Ovary (tissue), 9 donors: ENCODE data around the gene VKORC1L1. TPM values are rescaled to one million over a fixed set of nuclear protein-coding genes. Genes with fewer than 3 reads are reported as not detected.
"Not testable (repeated sequence)": the region's sequence is repeated elsewhere in the genome, so short reads cannot be mapped to it uniquely, and the experiment has no call there.

Experiments used
- DNase-seq, 5 donors: peaks; one replicate each; pipeline ENCODE4 v3.0.0-alpha.2; 2019 to 2020
- H3K27ac ChIP-seq, 2 donors: fragments of 200-600 bp; one replicate each; pipeline versions ENCODE4 v1.5.1 to v1.8.0; 2019 to 2022
- H3K27me3 ChIP-seq: fragments of 200-600 bp; one replicate; pipeline ENCODE4 v1.8.0; 2022
- H3K36me3 ChIP-seq: fragments of 200-600 bp; sonication (generic); one replicate; pipeline ENCODE4 v1.5.1; 2019
- H3K4me1 ChIP-seq: one replicate; pipeline ENCODE4 v1.8.1; 2013; ENCODE audit warnings: mild to moderate bottlenecking, moderate library complexity; ENCODE audit not compliant: insufficient read depth
- H3K4me3 ChIP-seq: fragments of 200-600 bp; sonication (generic); one replicate; pipeline ENCODE4 v1.5.1; 2017
- H3K9me3 ChIP-seq, 2 donors: fragments of 200-600 bp in 1 of 2; sonication (generic) in 1 of 2; one replicate each; pipeline versions ENCODE4 v1.5.1 to v1.8.1; 2013 to 2019; ENCODE audit warnings: mild to moderate bottlenecking in 1 of 2, moderate library complexity in 1 of 2
- EP300 ChIP-seq: sonication (generic); formaldehyde crosslinking; IDR thresholded peaks from one replicate; pipeline ENCODE4 v1.6.1; 2017; ENCODE audit warnings: antibody characterized with exemption
- POLR2A ChIP-seq: fragments of 450-650 bp; IDR thresholded peaks from one replicate; pipeline ENCODE4 v1.6.1; 2017; ENCODE audit warnings: antibody characterized with exemption, mild to moderate bottlenecking, moderate library complexity
- WGBS, 3 donors: extraction: QIAGEN DNeasy Blood & Tissue Kit in 1 of 3; methylation state at CpG; one replicate each; pipeline versions ENCODE4 v1.1.5 to v1.1.7; 2013 to 2017; 5-methylcytosine and 5-hydroxymethylcytosine counted together
- intact Hi-C, 4 donors: fragments of 100-400 bp; cut with DNase I; formaldehyde crosslinking; loops; one replicate each; pipeline versions ENCODE4 v1.11.0 to v1.15.1; 2022 to 2023
- polyA plus RNA-seq, 2 donors: library from polyadenylated mRNA; stranded (reverse); fragments of 200-250 nt in 1 of 2; fragments of 350-450 nt in 1 of 2; fragmentation: Illumina TruSeq in 1 of 2; extraction: RNeasy Lipid Tissue Mini Kit (QIAGEN cat#74804) in 1 of 2; gene quantifications; one replicate each; pipeline ENCODE4 v1.2.3, GENCODE V29; 2013 to 2014
- total RNA-seq, 7 donors: library from RNA; depleted of rRNA in 2 of 7; stranded (reverse); fragments of >200 nt in 2 of 7; fragmentation: NEBNext Ultra II Directional in 3 of 7; extraction: Animal tissue kit (Norgen Biotek cat#: 25700) in 3 of 7; gene quantifications; one replicate each; pipeline versions ENCODE4 v1.1.0 to v1.2.4, GENCODE V29; 2016 to 2023
- TF ChIP-seq, protein P1 (sequence below), 3 donors: fragments of 450-650 bp in 2 of 3; fragments of 200-600 bp in 1 of 3; IDR thresholded peaks; one replicate each; pipeline versions ENCODE4 v1.5.1 to v1.8.0; 2016 to 2022; ENCODE audit warnings: antibody characterized with exemption in 3 of 3, mild to moderate bottlenecking in 1 of 3
- donor health status: DM: no; HTN: no; CAD: no; lungs with moderate emphysema.
- donor health status: DM: no; HTN: no; CAD: no.
- donor health status: Bipolar disorder and iron deficiency.
- donor health status: DM: yes; HTN: yes; CAD: no.
- donor health status: DM: no; HTN: no; CAD: no.
- donor health status: DM: yes; HTN: yes; CAD: no.

The VKORC1L1 gene
- total and polyA plus RNA-seq, 9 donors: 11.8 to 38.0 (median 24.8) TPM

- no peak overlapping the region for H3K4me3 ChIP-seq
- intact Hi-C loops: no loop called here
- H3K9me3 ChIP-seq: no peaks in the 10 kb centered on the region
- no peak for DNase-seq
- H3K36me3 ChIP-seq: no peaks in the 10 kb centered on the region
- no peaks in the 10 kb centered on the region for H3K27me3 ChIP-seq
- no peak overlapping the region for H3K27ac ChIP-seq
- peaks cover 4% of the 10 kb centered on the region for H3K4me1 ChIP-seq
- 83 to 91% (median 86%) methylated on average over 4 of the region's 4 CpGs for WGBS, 3 donors
- TF ChIP-seq EP300 (no peak), POLR2A (no peak)
- TF ChIP-seq, protein P1, sequence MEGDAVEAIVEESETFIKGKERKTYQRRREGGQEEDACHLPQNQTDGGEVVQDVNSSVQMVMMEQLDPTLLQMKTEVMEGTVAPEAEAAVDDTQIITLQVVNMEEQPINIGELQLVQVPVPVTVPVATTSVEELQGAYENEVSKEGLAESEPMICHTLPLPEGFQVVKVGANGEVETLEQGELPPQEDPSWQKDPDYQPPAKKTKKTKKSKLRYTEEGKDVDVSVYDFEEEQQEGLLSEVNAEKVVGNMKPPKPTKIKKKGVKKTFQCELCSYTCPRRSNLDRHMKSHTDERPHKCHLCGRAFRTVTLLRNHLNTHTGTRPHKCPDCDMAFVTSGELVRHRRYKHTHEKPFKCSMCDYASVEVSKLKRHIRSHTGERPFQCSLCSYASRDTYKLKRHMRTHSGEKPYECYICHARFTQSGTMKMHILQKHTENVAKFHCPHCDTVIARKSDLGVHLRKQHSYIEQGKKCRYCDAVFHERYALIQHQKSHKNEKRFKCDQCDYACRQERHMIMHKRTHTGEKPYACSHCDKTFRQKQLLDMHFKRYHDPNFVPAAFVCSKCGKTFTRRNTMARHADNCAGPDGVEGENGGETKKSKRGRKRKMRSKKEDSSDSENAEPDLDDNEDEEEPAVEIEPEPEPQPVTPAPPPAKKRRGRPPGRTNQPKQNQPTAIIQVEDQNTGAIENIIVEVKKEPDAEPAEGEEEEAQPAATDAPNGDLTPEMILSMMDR (IDR thresholded peaks at IDR 0.05): no peak
Observed at GRCh38 chr7:65931685-65932084, 58.8 kb downstream of the VKORC1L1 start.

GRCh38 chr7:65937296-65937695, 64.4 kb downstream of the VKORC1L1 start:
- intact Hi-C loops: no loop called here
- no peak overlapping the region for H3K4me3 ChIP-seq
- no peak overlapping the region for H3K27ac ChIP-seq
- H3K36me3 ChIP-seq: no peaks in the 10 kb centered on the region
- H3K4me1 ChIP-seq: no peaks in the 10 kb centered on the region
- 89 to 97% (median 94%) methylated on average over 2 of the region's 2 CpGs for WGBS, 3 donors
- H3K9me3 ChIP-seq: no peaks in the 10 kb centered on the region
- no peaks in the 10 kb centered on the region for H3K27me3 ChIP-seq
- TF ChIP-seq POLR2A: no peak
- TF ChIP-seq, protein P1 (IDR thresholded peaks at IDR 0.05): no peak
- TF ChIP-seq EP300: no peak
- no peak for DNase-seq

GRCh38 chr7:65938336-65938895, 65.5 kb downstream of the VKORC1L1 start:
- Histone ChIP-seq H3K36me3 (no peaks in the 10 kb centered on the region), H3K4me3 (no peak overlapping the region), H3K4me1 (no peaks in the 10 kb centered on the region), H3K27me3 (no peaks in the 10 kb centered on the region), H3K27ac (no peak overlapping the region), H3K9me3 (no peaks in the 10 kb centered on the region)
- DNase-seq: no peak
- 93 to 94% (median 94%) methylated on average over 7 of the region's 7 CpGs for WGBS, 3 donors
- TF ChIP-seq, protein P1 (IDR thresholded peaks at IDR 0.05): no peak
- TF ChIP-seq EP300: no peak
- TF ChIP-seq POLR2A: no peak
- intact Hi-C loops: no loop called here

DNA sequence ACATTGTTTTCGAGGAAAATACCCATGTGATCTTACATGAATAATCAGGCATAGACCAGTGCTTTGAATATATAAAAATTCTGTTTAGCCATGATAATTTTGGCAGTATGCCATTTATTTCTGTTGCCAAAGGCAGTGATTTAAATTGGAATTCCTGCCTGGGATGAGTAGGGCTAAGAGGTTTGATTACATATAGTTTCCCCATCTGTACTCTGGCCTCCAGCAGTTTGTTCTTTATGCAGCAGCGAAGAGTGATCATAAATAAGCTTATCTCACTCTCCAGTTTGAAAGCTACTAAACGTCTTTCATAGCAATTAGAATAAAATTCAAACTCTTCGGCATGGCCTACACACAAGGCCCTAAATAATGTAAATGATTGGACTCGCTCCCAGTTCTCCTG, 72.9 kb downstream of the VKORC1L1 start:
- H3K36me3 ChIP-seq, H3K27ac ChIP-seq, H3K4me3 ChIP-seq, DNase-seq, H3K27me3 ChIP-seq, H3K4me1 ChIP-seq, intact Hi-C loops, H3K9me3 ChIP-seq: not testable (repeated sequence)
- 48 to 59% (median 54%) methylated on average over 1 of the region's 5 CpGs for WGBS, 3 donors

- intact Hi-C loops: no loop called here
- WGBS, 3 donors: 16 to 33% (median 16%) methylated on average over 4 of the region's 4 CpGs
- Histone ChIP-seq H3K36me3 (no peaks in the 10 kb centered on the region), H3K4me3 (no peak overlapping the region), H3K4me1 (peaks cover 3% of the 10 kb centered on the region), H3K9me3 (no peaks in the 10 kb centered on the region), H3K27me3 (no peaks in the 10 kb centered on the region), H3K27ac (peak overlapping the region in 1 of 2 donors; percentile 49)
- DNase-seq: peak; percentile 55 to 90 (median 75)
- TF ChIP-seq POLR2A (no peak), EP300 (no peak)
- TF ChIP-seq, protein P1 (IDR thresholded peaks at IDR 0.05): no peak
Observed at GRCh38 chr7:65946904-65947303, 74.0 kb downstream of the VKORC1L1 start.
